Measurements from ENCODE around the gene SIAH2.

- no peak for TF ChIP-seq POLR2A (IDR thresholded peaks at IDR 0.05; ENCODE audit: low read depth, low read length)
- TF ChIP-seq POLR2AphosphoS5 (IDR thresholded peaks at IDR 0.05; ENCODE audit: low read depth, low read length): no peak
Measured at GRCh38 chr3:150766742-150767141, 3.8 kb upstream of the SIAH2 start.
